NCI-H1048 (cell line): ENCODE measurements around the gene EXD3.
"Not testable (repeated sequence)": the region's sequence is repeated elsewhere in the genome, so short reads cannot be mapped to it uniquely, and the experiment has no call there.

ENCODE experiments used
- DNase-seq: peaks from one replicate; lab custom pipeline; 2025; lab: John Stamatoyannopoulos, UW

Gene EXD3

GRCh38 chr9:137379761-137380161, 43.2 kb downstream of the EXD3 start:
- no peak for DNase-seq

DNA sequence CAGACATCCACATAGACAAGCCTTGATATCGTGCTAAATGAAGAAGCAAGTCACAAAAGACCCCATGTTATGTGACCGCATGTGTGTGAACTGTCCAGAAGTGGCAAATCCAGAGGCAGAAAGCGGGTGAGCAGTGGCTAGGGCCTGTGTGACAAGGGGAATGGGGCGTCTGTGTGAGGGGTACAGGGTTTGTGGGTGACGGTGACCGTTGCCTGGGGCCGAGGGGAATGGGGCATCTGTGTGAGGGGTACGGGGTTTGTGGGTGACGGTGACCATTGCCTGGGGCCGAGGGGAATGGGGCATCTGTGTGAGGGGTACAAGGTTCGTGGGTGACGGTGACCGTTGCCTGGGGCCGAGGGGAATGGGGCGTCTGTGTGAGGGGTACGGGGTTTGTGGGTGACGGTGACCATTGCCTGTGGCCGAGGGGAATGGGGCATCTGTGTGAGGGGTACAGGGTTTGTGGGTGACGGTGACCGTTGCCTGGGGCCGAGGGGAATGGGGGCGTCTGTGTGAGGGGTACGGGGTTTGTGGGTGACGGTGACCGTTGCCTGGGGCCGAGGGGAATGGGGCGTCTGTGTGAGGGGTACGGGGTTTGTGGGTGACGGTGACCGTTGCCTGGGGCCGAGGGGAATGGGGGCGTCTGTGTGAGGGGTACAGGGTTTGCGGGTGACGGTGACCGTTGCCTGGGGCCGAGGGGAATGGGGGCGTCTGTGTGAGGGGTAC, 44.1 kb downstream of the EXD3 start:
- not testable (repeated sequence) for DNase-seq

DNA sequence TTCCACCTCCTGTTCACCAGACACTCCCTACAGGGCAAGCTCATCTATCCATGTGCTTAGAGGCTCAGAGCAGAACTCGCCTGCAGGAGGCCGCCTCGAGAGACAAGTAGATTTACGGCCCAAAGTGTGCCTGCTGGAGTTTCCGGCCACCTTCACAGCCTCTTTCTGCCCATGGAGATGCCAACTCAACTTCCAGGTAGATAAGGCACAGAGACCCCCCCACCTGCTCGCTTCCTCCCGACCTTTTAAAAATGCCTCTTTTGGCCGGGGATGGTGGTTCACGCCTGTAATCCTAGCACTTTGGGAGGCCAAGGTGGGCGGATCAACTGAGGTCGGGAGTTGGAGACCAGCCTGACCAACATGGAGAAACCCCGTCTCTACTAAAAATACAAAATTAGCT, 46.6 kb downstream of the EXD3 start:
- DNase-seq, result no peak

GRCh38 chr9:137375321-137376058, 47.5 kb downstream of the EXD3 start:
- DNase-seq, result no peak

GRCh38 chr9:137374131-137374845, 48.7 kb downstream of the EXD3 start:
- no peak for DNase-seq

DNA sequence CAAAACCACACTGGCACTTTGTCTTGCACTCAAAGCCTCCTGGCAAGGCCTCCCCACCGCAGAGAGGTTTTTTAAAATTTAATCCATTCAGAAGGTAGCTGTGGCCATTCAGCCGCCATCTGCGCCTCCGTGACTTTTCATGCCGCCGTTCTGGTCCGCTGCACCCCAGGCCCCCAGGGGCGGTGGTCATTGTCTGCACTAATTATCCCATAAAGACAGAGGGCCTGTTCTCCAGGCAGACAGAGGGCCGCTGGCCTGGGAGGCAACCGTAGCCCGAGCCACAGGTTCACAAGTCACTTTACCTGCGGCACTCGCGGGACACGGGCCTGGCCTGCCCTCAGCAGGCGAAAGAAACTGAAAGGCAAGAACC, 49.4 kb downstream of the EXD3 start:
- DNase-seq, result no peak

- no peak for DNase-seq
These were observed 50.0 kb downstream of the EXD3 start for GRCh38 chr9:137372693-137373610.

DNA sequence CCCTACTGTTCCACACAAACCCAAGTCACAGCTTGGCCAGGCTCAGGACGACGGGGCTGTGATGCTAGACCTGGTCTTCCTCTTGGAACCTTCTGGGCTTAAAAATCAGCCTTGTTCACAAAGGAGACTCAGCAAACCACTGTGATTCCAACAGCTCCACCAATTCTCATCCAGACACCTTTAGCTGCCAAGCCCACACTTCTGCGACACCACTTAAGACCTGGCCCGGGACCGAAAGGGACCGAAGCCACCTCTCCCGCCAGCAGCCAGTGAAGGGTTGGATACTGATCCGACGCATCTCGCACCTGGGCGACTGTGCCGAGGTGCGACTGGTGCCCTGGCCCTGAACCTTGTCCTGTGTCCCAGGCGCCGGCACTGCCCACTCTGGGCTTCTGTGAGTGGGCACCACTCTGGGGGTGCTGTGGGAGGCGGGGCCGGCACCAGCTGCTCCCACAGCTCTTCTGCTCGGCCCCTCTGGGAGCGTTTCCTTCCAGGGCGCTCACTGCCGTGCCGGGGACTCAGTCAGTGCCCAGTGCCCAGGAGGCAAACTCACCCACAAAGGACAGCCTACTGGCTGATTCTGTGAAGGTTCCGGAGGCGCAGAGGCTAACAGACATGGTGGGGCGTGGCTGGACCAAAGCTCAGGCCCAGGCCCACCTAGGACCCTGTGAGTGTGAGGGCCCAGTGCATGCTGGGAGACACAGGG, 50.9 kb downstream of the EXD3 start:
- DNase-seq, result no peak

DNA sequence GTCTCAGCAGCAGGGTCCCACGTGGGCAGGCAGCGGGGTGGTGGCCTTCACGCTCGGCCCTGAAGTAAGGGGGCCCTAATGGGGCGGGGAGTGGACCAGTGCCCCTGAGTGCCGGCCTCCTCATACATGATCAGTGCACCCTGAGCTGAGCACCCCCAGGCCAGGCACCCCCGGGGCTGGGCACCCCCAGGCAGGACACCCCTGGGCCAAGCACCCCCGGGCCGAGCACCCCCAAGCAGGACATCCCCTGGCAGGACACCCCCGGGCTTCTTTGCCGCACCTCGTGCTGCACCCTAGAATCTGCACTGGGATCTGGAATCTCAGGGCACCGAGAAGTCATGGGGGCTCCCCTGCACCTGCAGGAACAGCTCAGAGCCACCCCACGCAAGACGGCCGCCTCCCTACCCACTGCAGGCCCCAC, 51.4 kb downstream of the EXD3 start:
- no peak for DNase-seq

DNA sequence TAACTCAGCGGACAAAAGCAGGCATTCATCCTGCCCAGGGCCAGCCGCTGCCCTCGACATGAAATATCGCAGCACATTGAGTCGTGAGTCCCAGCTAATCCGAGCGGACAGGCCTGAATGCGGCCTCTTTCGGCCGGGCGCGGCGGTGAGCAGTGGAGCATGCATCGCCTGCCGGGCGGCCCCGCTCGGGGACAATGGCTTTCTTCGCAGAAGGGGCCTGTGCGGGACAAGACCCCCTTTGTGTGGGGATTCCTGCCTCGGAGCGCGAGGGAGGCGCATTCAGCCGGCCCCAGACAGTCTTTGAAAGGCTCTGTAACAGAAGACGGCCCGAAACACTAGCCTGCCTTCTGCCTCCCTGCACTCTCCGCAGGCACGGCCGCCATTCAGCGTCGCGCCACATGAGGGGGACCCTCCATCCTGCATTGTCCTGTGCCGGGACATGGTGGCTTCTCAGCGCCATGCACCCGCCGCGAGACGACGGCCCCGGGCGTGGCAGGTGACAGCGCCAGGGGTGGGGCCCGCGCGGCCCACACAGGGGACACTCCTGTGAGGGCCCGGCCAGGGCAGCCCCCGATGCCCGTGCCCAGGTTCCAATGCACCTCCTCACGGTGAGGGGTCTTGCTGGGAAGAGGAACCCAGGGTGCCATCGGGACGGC, 52.0 kb downstream of the EXD3 start:
- DNase-seq, result no peak

DNA sequence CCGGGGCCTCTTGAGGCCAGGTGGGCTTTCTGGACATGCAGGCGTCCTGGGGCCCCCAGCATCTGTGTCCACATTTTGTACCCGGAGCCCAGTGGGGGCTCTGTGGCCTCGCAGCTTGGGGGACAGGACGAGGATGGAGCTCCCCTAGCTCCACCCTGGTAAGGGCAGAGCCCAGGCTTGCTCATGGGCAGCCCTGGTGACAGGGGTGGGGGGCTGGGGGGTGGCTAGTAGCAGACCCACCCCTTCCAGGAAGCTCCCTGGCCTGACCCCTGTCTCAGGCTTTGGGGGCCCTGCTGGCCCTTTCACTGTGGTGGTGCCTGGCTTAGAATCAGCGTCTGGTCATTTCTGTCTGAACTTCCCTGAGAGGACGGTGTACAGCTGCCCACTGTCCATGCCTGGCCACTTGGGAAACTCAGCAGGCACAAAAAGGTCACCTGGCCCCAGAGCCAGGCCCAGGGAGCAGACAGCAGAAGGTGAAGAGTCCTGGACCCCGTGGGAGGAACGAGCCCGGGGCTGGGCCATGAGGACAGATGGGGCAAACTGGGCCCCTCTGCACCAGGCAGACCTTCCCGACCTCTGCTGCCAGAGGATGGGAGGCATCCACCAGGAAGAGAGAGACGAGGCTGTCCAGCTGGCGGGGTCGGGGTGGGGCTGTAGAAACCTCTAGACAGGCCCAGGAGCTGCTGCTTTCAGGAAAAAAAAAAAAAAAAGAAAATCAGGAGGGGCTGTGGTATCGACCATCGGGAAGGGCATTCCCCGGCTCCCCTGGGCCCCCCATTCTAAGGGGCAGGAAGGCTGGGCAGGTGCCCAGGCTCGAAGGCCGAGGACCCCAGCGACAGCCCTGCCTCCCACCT, 52.8 kb downstream of the EXD3 start:
- no peak for DNase-seq

DNA sequence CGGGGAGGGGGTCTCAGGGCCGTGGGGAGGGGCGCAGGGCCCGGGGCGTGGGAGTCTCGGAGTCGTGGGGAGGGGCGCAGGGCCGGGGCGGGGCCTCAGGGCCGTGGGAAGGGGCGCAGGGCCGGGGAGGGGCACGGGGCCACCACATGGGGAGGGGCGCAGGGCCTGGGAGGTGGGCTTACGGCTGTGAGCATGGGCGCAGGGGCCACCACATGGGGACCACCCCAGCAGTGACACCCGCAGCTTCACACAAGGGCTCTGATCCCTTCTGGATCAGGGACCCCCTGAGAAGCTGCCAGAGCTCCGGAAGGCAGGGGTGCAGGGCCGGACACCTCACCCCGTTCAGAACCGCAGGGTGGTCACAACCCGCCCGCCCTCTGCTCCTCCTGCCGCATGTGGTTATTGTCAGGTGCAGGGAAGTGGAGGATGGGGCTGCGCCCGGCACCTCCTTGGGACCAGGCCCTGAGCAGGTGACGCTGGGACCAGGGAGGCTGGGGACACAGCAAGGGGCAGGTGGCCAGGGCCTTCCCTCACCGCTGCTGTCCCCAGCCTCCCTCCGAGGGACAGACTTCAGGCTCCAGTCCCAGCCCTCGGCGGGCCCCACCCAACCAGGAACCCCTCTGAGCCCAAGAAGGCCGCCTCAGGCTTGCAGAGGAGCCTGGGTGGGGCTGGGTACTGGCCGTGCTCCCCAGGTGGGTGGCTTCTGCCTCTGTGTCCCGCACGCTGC, 53.7 kb downstream of the EXD3 start:
- no peak for DNase-seq

- DNase-seq, result no peak
These were observed 54.4 kb downstream of the EXD3 start for GRCh38 chr9:137368431-137369035.

DNA sequence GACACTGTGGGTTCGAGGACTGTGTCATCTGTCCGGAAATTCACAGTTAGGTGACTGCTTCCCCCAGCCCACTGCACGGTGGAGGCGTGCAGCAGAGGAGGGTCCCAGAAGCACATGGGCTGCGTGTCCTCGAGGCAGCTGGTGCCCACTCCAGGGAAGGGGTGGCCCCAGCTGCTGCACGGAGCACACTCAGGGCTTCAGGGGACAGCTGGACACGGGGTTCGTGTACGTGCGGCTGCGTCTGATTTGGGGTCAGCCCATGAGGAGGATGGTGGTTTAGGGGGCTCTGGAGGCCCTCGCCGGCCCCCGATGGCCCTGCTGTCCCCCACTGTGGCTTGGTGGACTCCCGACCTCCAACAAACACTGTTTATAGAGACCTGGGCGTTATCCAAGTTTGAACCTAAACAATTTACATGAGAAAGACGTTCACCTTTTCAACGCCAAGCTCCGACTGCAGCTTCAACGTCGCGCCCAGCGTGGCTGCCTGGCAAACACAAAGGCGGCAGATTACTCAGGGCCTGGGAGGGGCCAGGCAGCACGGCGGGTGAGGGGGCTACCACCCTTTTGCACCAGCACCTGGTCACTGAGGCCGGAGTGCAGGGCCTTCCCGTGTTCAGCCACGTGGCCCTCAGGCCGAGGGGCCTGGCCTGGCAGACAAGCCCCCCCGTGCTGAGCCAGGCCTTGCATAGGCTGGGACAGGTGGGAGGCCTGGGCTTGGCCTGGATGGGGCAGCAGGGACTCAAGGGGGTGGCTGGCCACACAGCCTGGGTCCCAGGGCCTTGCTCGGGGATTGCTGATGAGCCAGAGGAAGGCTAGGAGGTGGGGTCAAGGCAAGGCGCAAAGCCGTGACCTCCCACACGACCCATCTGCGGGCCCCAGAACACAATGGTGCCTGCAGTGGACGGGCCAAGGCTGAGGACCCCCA, 55.2 kb downstream of the EXD3 start:
- DNase-seq, result no peak

DNA sequence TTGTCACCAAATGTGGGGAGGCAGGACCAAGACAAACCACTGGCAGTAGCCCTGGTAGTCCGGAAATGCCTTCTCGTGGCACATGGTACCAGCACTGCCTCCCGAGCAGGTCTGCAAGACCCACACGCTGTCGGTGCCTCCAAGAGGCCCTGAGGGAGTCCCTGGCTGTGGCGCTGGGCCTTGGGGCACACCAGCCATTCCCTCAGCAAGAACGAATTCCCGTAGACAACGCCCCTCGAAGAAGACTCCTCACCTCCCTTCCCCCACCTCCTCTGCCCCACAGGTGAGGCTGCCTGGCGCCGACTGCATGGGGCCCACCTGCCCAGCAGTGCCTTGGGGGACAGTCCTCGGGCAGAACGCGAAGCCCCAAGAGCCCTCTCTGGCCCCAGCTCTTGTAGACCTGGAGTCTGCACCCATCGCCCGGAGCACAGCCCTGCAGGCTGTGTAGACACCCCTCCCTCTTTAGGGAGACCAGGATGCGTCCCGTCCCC, 56.0 kb downstream of the EXD3 start:
- no peak for DNase-seq

DNA sequence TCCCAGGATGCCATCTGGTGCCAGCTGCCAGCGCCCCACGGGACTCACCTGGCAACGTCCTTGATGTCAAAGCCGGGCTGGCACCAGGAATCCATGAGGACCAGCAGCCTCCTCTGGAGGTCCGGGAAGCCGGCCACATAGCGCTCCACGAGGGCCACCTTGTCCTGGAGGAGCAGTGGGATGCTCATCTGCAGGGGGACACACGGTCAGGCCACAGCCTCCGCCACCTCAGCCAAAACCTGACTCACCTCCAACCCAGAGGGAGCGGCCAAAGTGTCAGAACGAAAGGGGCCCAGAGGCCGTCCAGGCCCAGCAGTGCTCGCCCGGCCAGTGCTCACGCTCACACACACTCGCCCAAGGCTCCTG, 56.5 kb downstream of the EXD3 start:
- DNase-seq, result no peak
